Measurements from ENCODE around the gene GALE. TPM values are rescaled to one million over a fixed set of nuclear protein-coding genes. Genes with fewer than 3 reads are reported as not detected.

Gene GALE
- total and polyA plus RNA-seq, 2 of the 13 experiments (the other 11 are each of a cell fraction or from before 2014, with no cell fraction given), result 85.2 to 88.4 TPM

DNA sequence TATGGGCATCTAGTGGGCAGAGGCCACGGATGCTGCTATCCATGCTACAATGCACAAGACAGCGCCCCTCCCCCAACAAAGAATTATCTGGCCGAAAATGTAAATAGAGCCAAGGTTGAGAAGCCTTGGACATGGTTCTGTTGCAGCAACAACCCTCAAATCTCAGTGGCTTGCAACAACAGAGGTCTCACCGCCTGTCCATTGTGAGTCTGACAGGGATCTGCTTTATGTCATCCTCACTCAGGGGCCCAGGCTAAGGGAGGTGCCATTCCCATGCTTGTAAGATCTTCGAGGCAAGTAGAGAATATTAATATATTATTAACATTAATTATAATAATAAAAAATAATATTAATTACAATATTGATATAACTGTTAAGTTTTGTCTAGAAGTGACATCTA, 31.8 kb downstream of the GALE start (continued):
- TF ChIP-seq ZNF800 (CRISPR knock-in tag; IDR thresholded peaks at IDR 0.05), result no peak

DNA sequence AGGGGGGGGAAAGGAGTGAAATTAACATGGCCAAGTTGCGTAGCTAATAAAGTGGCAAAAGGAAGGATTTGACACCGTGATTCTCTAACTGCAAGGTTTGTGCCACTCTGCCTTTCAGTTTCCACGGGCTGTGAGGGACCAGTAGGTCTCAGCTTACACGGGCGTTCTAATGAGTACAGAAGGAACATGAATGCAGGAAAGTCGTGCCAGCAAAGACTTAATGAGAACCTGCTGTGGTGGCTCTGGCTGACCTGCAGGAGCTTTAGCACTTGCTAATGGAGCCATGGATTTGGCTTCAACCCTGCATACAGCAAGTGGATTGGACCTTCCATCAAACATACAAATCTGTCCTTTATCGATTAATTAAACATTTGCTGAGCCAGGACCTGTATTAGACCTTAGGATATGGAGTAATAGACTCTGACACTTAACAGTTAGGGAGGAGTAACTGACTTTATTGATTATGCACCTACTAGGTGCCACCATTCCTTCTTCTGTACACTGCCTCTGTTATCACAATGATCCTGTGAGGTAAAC, 37.4 kb downstream of the GALE start:
- BruUV-seq (replicated peaks), result no TSS peak
- ChIA-PET POLR2A (no interaction called here), CTCF (ENCODE audit: low intra/inter-chr PET ratio, low total read pairs) (no interaction called here)
- Histone ChIP-seq H3K27ac (ENCODE audit: extremely low read length, insufficient read depth, low read length) (no peak overlapping the region), H3K36me3 (replicated peaks in 1 of 2; ENCODE audit: control insufficient read depth in 1 of 2, insufficient read depth in 2 of 2, low read length in 2 of 2) (peaks cover 17 to 42% of the 10 kb centered on the region in 2 experiments), H3K4me3 (replicated peaks in 1 of 3; ENCODE audit: insufficient read depth in 1 of 3, low read depth in 2 of 3, low read length in 3 of 3) (no peak overlapping the region), H2AFZ (ENCODE audit: low read length) (no peak overlapping the region), H3K4me1 (ENCODE audit: insufficient read depth, low read length) (peaks cover 11% of the 10 kb centered on the region), H4K20me1 (ENCODE audit: insufficient read depth, low read length) (no peaks in the 10 kb centered on the region), H3K9ac (ENCODE audit: insufficient read depth, low read depth, low read length) (no peak overlapping the region), H3K4me2 (ENCODE audit: low read depth, low read length) (no peak overlapping the region), H3K79me2 (ENCODE audit: insufficient read depth, low read length) (no peaks in the 10 kb centered on the region), H3K9me3 (ENCODE audit: low read length) (no peaks in the 10 kb centered on the region), H3K27me3 (ENCODE audit: control insufficient read depth in 1 of 2, insufficient read depth in 2 of 2, low read length in 2 of 2) (no peaks in the 10 kb centered on the region)
- 98% methylated on average over 7 of the region's 7 CpGs for WGBS (ENCODE audit: low lambda C conversion rate)
- intact Hi-C loops (cut with micrococcal nuclease; ENCODE audit: unreplicated experiment), result no loop called here
- ATAC-seq (no peak), FAIRE-seq (no peak), DNase-seq (ENCODE audit: low spot score) (no peak)
- no peak for TF ChIP-seq KDM2A (CRISPR knock-in tag; IDR thresholded peaks at IDR 0.05; ENCODE audit: borderline replicate concordance, low read depth)
- no peak for TF ChIP-seq ZNF512 (CRISPR knock-in tag; IDR thresholded peaks at IDR 0.05)
- TF ChIP-seq, protein P1, sequence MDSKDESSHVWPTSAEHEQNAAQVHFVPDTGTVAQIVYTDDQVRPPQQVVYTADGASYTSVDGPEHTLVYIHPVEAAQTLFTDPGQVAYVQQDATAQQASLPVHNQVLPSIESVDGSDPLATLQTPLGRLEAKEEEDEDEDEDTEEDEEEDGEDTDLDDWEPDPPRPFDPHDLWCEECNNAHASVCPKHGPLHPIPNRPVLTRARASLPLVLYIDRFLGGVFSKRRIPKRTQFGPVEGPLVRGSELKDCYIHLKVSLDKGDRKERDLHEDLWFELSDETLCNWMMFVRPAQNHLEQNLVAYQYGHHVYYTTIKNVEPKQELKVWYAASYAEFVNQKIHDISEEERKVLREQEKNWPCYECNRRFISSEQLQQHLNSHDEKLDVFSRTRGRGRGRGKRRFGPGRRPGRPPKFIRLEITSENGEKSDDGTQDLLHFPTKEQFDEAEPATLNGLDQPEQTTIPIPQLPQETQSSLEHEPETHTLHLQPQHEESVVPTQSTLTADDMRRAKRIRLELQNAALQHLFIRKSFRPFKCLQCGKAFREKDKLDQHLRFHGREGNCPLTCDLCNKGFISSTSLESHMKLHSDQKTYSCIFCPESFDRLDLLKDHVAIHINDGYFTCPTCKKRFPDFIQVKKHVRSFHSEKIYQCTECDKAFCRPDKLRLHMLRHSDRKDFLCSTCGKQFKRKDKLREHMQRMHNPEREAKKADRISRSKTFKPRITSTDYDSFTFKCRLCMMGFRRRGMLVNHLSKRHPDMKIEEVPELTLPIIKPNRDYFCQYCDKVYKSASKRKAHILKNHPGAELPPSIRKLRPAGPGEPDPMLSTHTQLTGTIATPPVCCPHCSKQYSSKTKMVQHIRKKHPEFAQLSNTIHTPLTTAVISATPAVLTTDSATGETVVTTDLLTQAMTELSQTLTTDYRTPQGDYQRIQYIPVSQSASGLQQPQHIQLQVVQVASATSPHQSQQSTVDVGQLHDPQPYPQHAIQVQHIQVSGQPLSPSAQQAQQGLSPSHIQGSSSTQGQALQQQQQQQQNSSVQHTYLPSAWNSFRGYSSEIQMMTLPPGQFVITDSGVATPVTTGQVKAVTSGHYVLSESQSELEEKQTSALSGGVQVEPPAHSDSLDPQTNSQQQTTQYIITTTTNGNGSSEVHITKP (CRISPR knock-in tag; IDR thresholded peaks at IDR 0.05; ENCODE audit: low read depth), result no peak
- TF ChIP-seq FOSL2 (CRISPR knock-in tag; IDR thresholded peaks at IDR 0.05), result no peak
- TF ChIP-seq ZNF138 (CRISPR knock-in tag; IDR thresholded peaks at IDR 0.05; ENCODE audit: low read depth), result no peak
- no peak for TF ChIP-seq TCF12 (IDR thresholded peaks at IDR 0.05)
- no peak for TF ChIP-seq TCF12 (CRISPR knock-in tag; IDR thresholded peaks at IDR 0.05)
- in situ Hi-C loops (cut with HindIII; ENCODE audit: extremely low pct_ligation_motif_present, low pct_unique_long_range_greater_than_20kb), result no loop called here
